Erythroblast (primary cell): ENCODE measurements around the gene MAPK10.

Experiments
- GATA1 ChIP-seq: IDR thresholded peaks from 2 replicates; pipeline ENCODE4 v1.6.1; 2011; ENCODE audit warnings: low read depth, mild to moderate bottlenecking, control low read depth, low read length, moderate library complexity
- POLR2A ChIP-seq: IDR thresholded peaks from 2 replicates; pipeline ENCODE4 v1.6.1; 2011; ENCODE audit warnings: mild to moderate bottlenecking, low read length

DNA sequence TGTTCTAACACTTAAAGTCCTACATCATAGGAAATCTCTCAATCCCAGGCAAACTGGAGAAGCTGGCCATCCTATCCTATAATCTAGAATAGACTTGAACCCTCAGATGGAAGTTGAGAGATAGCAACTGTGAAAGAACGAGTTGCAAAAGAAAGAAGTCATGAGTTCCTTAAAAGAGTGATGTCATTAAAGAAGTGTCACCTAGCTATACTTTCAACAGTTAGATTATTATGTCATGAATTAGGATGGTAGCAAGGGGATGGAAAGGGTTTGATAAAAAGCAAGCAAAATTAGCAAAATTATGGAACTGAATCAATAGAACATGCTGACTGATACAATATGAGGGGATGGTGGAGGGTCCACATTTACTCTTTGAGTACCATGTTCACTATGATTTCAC is 7.1 kb upstream of the MAPK10 start:
- no peak for TF ChIP-seq POLR2A
- TF ChIP-seq GATA1, result no peak
